ENCODE results near the gene GPBAR1. TPM values are rescaled to one million over a fixed set of nuclear protein-coding genes. Genes with fewer than 3 reads are reported as not detected.

Gene GPBAR1
- total RNA-seq, 6 experiments from 2014 or later: 0.10 to 0.17 (median 0.12) TPM; not detected in 1

DNA sequence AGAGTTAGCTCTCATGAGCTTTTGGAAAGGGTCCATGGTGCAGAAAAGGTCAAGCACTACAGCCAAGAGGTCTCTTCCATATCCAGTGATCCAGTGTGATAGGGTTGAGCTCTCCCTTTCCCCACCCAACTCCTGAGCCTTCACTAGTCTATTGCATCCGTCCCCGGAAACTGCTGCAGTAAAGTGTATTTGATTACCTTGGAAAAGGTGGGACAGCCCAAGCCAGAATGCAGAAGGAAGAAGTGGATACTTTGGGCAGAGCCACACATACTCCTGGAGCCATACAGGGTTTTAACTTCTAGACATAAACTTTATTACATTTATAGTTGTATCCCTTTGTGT, 13.1 kb downstream of the GPBAR1 start:
- no peak for DNase-seq
- Mint-ChIP-seq H3K9me3 (no peaks in the 10 kb centered on the region), H3K36me3 (ENCODE audit: low read depth) (peaks cover 9% of the 10 kb centered on the region; the same call in 1 of the 2 replicates), H3K4me1 (ENCODE audit: low read depth) (peaks cover 35% of the 10 kb centered on the region), H3K27me3 (ENCODE audit: insufficient read depth) (peaks cover 3% of the 10 kb centered on the region; the same call in 1 of the 2 replicates), H3K4me3 (no peak overlapping the region), H3K27ac (peak overlapping the region; percentile 62)
- no peak for TF ChIP-seq CTCF (IDR thresholded peaks at IDR 0.05)

- no peak for TF ChIP-seq CTCF (IDR thresholded peaks at IDR 0.05)
- Mint-ChIP-seq H3K4me3 (no peak overlapping the region), H3K36me3 (ENCODE audit: low read depth) (peaks cover 4% of the 10 kb centered on the region; the same call in 1 of the 2 replicates), H3K27me3 (ENCODE audit: insufficient read depth) (peaks cover 3% of the 10 kb centered on the region; the same call in 1 of the 2 replicates), H3K4me1 (ENCODE audit: low read depth) (peaks cover 28% of the 10 kb centered on the region), H3K27ac (no peak overlapping the region; the same call in 1 of the 2 replicates), H3K9me3 (no peaks in the 10 kb centered on the region)
- DNase-seq: no peak
These were observed 13.8 kb downstream of the GPBAR1 start for GRCh38 chr2:218274586-218274985.

DNA sequence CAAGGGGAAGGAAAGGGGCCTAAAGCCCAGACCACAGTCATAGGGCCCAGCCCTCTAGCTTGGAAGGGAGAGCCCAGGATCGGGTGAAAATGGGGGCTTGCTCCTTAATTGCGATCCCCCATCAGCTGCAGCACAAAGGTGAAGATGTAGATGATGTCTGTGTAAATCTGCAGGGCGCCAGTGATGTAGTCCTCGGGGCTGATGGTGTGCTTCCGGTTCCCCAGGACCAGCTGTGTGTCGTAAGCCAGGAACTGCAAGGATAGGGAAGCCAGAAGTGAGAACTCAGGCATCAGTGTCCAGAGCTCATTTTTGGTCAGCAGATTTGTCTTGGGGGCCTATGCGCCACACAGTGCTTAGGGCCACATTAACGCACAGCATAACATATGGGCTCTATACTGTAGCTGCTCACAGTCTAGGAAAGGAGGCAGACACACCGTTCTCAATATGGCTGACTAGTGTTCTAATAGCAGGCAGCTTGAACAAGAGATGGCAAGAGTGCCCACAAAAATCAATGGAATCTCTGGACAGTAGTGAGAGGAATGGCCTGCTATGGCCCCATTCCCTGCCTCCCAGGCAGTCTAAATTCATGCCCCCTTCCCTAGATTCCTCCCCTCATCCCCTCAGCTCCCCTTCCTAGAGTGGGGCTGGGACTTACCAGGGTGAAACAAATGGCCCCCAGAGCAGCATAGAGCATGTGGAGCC, 14.7 kb downstream of the GPBAR1 start:
- Mint-ChIP-seq H3K36me3 (ENCODE audit: low read depth) (peaks cover 4% of the 10 kb centered on the region; the same call in 1 of the 2 replicates), H3K9me3 (no peaks in the 10 kb centered on the region), H3K4me1 (ENCODE audit: low read depth) (peaks cover 28% of the 10 kb centered on the region), H3K27ac (no peak overlapping the region), H3K4me3 (no peak overlapping the region), H3K27me3 (ENCODE audit: insufficient read depth) (peaks cover 3% of the 10 kb centered on the region)
- no peak for TF ChIP-seq CTCF (IDR thresholded peaks at IDR 0.05)
- no peak for DNase-seq

- no peak for DNase-seq
- Mint-ChIP-seq H3K36me3 (ENCODE audit: low read depth) (peaks cover 8% of the 10 kb centered on the region; the same call in 1 of the 2 replicates), H3K4me3 (no peak overlapping the region), H3K27me3 (ENCODE audit: insufficient read depth) (peaks cover under 1% of the 10 kb centered on the region), H3K9me3 (no peaks in the 10 kb centered on the region), H3K27ac (no peak overlapping the region), H3K4me1 (ENCODE audit: low read depth) (peaks cover 23% of the 10 kb centered on the region)
- TF ChIP-seq CTCF (IDR thresholded peaks at IDR 0.05): peak; percentile 25
These were observed 16.4 kb downstream of the GPBAR1 start for GRCh38 chr2:218276986-218277755.

DNA sequence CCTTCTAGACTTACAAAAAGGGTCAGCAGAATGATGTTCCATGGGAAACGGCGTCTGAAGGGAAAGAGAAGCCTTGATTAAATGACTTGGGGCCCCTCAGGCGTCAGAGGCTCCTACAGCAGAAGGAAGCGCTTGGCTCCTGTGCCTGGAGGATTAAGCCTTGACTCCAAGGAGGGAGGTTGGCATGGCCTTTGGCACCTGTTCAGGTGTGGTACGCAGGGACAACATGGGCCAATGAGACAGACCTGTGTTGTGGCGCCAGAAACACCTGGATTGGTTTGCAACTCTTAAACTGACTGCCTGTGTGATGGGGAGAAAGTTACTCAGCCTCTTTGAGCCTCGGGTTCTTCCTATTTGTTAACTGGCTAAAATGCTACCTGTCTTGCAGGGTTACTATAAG, 17.1 kb downstream of the GPBAR1 start:
- Mint-ChIP-seq H3K9me3 (no peaks in the 10 kb centered on the region), H3K27ac (no peak overlapping the region), H3K4me1 (ENCODE audit: low read depth) (peaks cover 23% of the 10 kb centered on the region), H3K4me3 (no peak overlapping the region), H3K36me3 (ENCODE audit: low read depth) (peaks cover 8% of the 10 kb centered on the region; the same call in 1 of the 2 replicates), H3K27me3 (ENCODE audit: insufficient read depth) (no peaks in the 10 kb centered on the region; the same call in none of the 2 replicates)
- no peak for DNase-seq
- TF ChIP-seq CTCF (IDR thresholded peaks at IDR 0.05): no peak

All from HFFc6 (cell line).